Lung (tissue), 12 donors: ENCODE data around the gene USP32. TPM values are rescaled to one million over a fixed set of nuclear protein-coding genes. Genes with fewer than 3 reads are reported as not detected.

Experiments used
- ATAC-seq: fragments of 200-7000 bp; cut with Tn5 transposase; one replicate; pipeline ENCODE4 v1.9.1; 2020; ENCODE audit warnings: moderate number of reproducible peaks; ENCODE audit not compliant: insufficient read depth, low FRiP score
- DNase-seq, 3 donors: peaks; one replicate each; pipeline ENCODE4 v3.0.0-alpha.2; 2013 to 2017
- H3K27ac ChIP-seq, 2 donors: one replicate each; pipeline ENCODE4 v1.5.1; 2013; ENCODE audit warnings: mild to moderate bottlenecking in 2 of 2, moderate library complexity in 2 of 2, control low read depth in 1 of 2, inconsistent platforms in 1 of 2, low read depth in 1 of 2, low read length in 1 of 2
- H3K27me3 ChIP-seq, 3 donors: one replicate each; pipeline ENCODE4 v1.5.1; 2013; ENCODE audit warnings: low read length in 2 of 3; ENCODE audit not compliant: control insufficient read depth in 3 of 3, insufficient read depth in 3 of 3
- H3K36me3 ChIP-seq, 4 donors: one replicate each; pipeline ENCODE4 v1.5.1; 2013; ENCODE audit warnings: low read length in 4 of 4, mild to moderate bottlenecking in 1 of 4, moderate library complexity in 1 of 4; ENCODE audit not compliant: control insufficient read depth in 4 of 4, insufficient read depth in 4 of 4
- H3K4me1 ChIP-seq, 5 donors: one replicate each; pipeline ENCODE4 v1.5.1; 2013; ENCODE audit warnings: low read length in 5 of 5, mild to moderate bottlenecking in 2 of 5, moderate library complexity in 1 of 5; ENCODE audit not compliant: control insufficient read depth in 5 of 5, insufficient read depth in 5 of 5
- H3K4me3 ChIP-seq: one replicate; pipeline ENCODE4 v1.5.1; 2013; ENCODE audit warnings: mild to moderate bottlenecking, control low read depth, moderate library complexity
- H3K9ac ChIP-seq, 2 donors: one replicate each; pipeline ENCODE4 v1.5.1; 2013; ENCODE audit warnings: low read length in 2 of 2, control low read depth in 1 of 2; ENCODE audit not compliant: insufficient read depth in 1 of 2
- H3K9me3 ChIP-seq, 4 donors: one replicate each; pipeline ENCODE4 v1.5.1; 2013; ENCODE audit warnings: low read length in 3 of 4, mild to moderate bottlenecking in 1 of 4, moderate library complexity in 1 of 4; ENCODE audit not compliant: control insufficient read depth in 4 of 4, insufficient read depth in 3 of 4
- WGBS, 2 donors: extraction: QIAGEN DNeasy Blood & Tissue Kit; methylation state at CpG; one replicate each; pipeline ENCODE4 v1.1.7; 2013; 5-methylcytosine and 5-hydroxymethylcytosine counted together
- polyA plus RNA-seq, 2 donors: library from polyadenylated mRNA; stranded (reverse); fragments of 200-250 nt; gene quantifications; one replicate each; pipeline ENCODE4 v1.2.1, GENCODE V29; 2013
- total RNA-seq, 2 donors: library from RNA; depleted of rRNA in 1 of 2; stranded (reverse); fragments of >200 nt in 1 of 2; gene quantifications; one replicate each; pipeline ENCODE4 v1.2.1, GENCODE V29; 2014 to 2021
- TF ChIP-seq, protein P1 (sequence below): IDR thresholded peaks from 2 replicates; pipeline ENCODE4 v1.5.1; 2012; ENCODE audit warnings: mild to moderate bottlenecking; ENCODE audit errors: control extremely low read depth, extremely low read depth
- donor health status: control.
- donor health status: control.
- donor health status: Bipolar disorder and iron deficiency.
- donor health status: healthy.
- donor health status: DM: yes; HTN: yes; CAD: no.

USP32 gene
- total and polyA plus RNA-seq, 4 donors: 18.2 to 96.6 (median 51.1) TPM

DNA sequence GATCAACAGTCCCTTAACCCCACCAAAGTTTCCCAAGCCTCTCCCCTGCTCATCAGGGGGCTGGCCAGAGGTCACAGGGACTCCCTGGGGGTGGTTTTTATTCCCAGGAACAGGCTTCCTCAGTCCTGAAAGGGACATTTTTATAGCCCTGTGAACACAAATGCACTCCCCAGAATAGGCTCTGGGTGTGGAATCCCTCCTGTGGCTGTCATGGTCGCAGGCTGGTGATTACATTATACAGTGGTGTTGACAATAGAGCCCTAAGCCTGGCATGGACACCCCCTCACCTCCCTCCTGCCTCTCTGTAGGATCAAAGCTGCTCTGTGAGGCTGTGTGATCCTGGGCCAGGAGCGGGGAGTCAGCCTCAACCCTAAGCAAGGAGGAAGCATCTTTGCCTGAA is 243.6 kb downstream of the USP32 start:
- H3K9me3 ChIP-seq: peaks cover 0 to 2% (median 0%) of the 10 kb centered on the region in 4 donors
- WGBS, 2 donors: 61 to 65% methylated on average over 2 of the region's 2 CpGs
- peaks cover 0 to 41% (median 37%) of the 10 kb centered on the region in 3 donors for H3K27me3 ChIP-seq
- peaks cover 0 to 13% (median 6%) of the 10 kb centered on the region in 5 donors for H3K4me1 ChIP-seq
- H3K27ac ChIP-seq: peak overlapping the region in 1 of 2 donors; percentile 35
- TF ChIP-seq, protein P1, sequence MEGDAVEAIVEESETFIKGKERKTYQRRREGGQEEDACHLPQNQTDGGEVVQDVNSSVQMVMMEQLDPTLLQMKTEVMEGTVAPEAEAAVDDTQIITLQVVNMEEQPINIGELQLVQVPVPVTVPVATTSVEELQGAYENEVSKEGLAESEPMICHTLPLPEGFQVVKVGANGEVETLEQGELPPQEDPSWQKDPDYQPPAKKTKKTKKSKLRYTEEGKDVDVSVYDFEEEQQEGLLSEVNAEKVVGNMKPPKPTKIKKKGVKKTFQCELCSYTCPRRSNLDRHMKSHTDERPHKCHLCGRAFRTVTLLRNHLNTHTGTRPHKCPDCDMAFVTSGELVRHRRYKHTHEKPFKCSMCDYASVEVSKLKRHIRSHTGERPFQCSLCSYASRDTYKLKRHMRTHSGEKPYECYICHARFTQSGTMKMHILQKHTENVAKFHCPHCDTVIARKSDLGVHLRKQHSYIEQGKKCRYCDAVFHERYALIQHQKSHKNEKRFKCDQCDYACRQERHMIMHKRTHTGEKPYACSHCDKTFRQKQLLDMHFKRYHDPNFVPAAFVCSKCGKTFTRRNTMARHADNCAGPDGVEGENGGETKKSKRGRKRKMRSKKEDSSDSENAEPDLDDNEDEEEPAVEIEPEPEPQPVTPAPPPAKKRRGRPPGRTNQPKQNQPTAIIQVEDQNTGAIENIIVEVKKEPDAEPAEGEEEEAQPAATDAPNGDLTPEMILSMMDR: no peak
- no peak overlapping the region for H3K4me3 ChIP-seq
- H3K36me3 ChIP-seq: no peaks in the 10 kb centered on the region
- DNase-seq (peak in 1 of 3 donors; percentile 4), ATAC-seq (no peak)
- H3K9ac ChIP-seq: no peak overlapping the region

GRCh38 chr17:60147553-60148223 is 244.2 kb downstream of the USP32 start:
- Histone ChIP-seq H3K27ac (peak overlapping the region in 1 of 2 donors; percentile 62), H3K4me3 (no peak overlapping the region), H3K9ac (no peak overlapping the region), H3K4me1 (peaks cover 0 to 18% (median 9%) of the 10 kb centered on the region in 5 donors), H3K9me3 (peaks cover 0 to 2% (median 0%) of the 10 kb centered on the region in 4 donors), H3K27me3 (peaks cover 0 to 47% (median 37%) of the 10 kb centered on the region in 3 donors), H3K36me3 (no peaks in the 10 kb centered on the region)
- no peak for ATAC-seq
- peak in 1 of 3 donors; percentile 10 for DNase-seq
- 60 to 64% methylated on average over 8 of the region's 8 CpGs for WGBS, 2 donors
- TF ChIP-seq, protein P1: no peak

- H3K4me1 ChIP-seq: peaks cover 0 to 23% (median 9%) of the 10 kb centered on the region in 5 donors
These were observed 245.7 kb downstream of the USP32 start for GRCh38 chr17:60146206-60146605.

More at GRCh38 chr17:60146206-60146605, 245.7 kb downstream of the USP32 start:
- ATAC-seq: no peak
- peaks cover 0 to 2% (median 0%) of the 10 kb centered on the region in 4 donors for H3K9me3 ChIP-seq
- no peak overlapping the region for H3K9ac ChIP-seq
- peak in 1 of 3 donors; percentile 10 for DNase-seq
- no peak overlapping the region for H3K4me3 ChIP-seq
- no peaks in the 10 kb centered on the region for H3K36me3 ChIP-seq
- peaks cover 0 to 52% (median 46%) of the 10 kb centered on the region in 3 donors for H3K27me3 ChIP-seq
- TF ChIP-seq, protein P1: no peak
- 78 to 85% methylated on average over 2 of the region's 2 CpGs for WGBS, 2 donors
- H3K27ac ChIP-seq: no peak overlapping the region
